Vagina (tissue), 2 donors: ENCODE results near the gene FADS1. TPM values are rescaled to one million over a fixed set of nuclear protein-coding genes. Genes with fewer than 3 reads are reported as not detected.

Experiments
- DNase-seq, 2 donors: peaks; one replicate each; pipeline ENCODE4 v3.0.0-alpha.2; 2017; ENCODE audit errors: extremely low spot score in 2 of 2
- H3K27ac ChIP-seq: fragments of 200-600 bp; sonication (generic); one replicate; pipeline ENCODE4 v1.5.1; 2019
- H3K27me3 ChIP-seq: fragments of 200-600 bp; sonication (generic); one replicate; pipeline ENCODE4 v1.5.1; 2019
- H3K36me3 ChIP-seq, 2 donors: fragments of 200-600 bp; sonication (generic); one replicate each; pipeline ENCODE4 v1.5.1; 2017 to 2019
- H3K4me1 ChIP-seq: fragments of 200-600 bp; sonication (generic); one replicate; pipeline ENCODE4 v1.5.1; 2019
- H3K4me3 ChIP-seq, 2 donors: fragments of 200-600 bp; sonication (generic); 1 replicate in 1 of 2; 2 replicates in 1 of 2; pipeline ENCODE4 v1.5.1; 2016 to 2019
- H3K9me3 ChIP-seq: fragments of 200-600 bp; sonication (generic); one replicate; pipeline ENCODE4 v1.5.1; 2019
- POLR2A ChIP-seq, 2 donors: fragments of 450-650 bp; IDR thresholded peaks; one replicate each; pipeline ENCODE4 v1.6.1; 2017; ENCODE audit warnings: antibody characterized with exemption in 2 of 2, mild to moderate bottlenecking in 2 of 2, moderate library complexity in 2 of 2
- POLR2AphosphoS5 ChIP-seq, 2 donors: sonication (generic); formaldehyde crosslinking; IDR thresholded peaks; one replicate each; pipeline ENCODE4 v1.9.0; 2017; ENCODE audit warnings: antibody characterized with exemption in 2 of 2, mild to moderate bottlenecking in 2 of 2, low read depth in 1 of 2; ENCODE audit not compliant: insufficient read depth in 1 of 2
- intact Hi-C: fragments of 100-400 bp; cut with DNase I; formaldehyde crosslinking; loops from one replicate; pipeline ENCODE4 v1.15.1; 2023
- total RNA-seq: library from RNA; depleted of rRNA; stranded (reverse); fragments of >200 nt; gene quantifications from one replicate; pipeline ENCODE4 v1.2.3, GENCODE V29; 2016
- TF ChIP-seq, protein P1 (sequence below), 3 experiments: fragments of 450-650 bp in 2 of 3; fragments of 200-600 bp in 1 of 3; sonication (generic) in 1 of 3; IDR thresholded peaks; one replicate each; pipeline ENCODE4 v1.5.1; 2017 to 2019; ENCODE audit warnings: antibody characterized with exemption in 3 of 3, mild to moderate bottlenecking in 2 of 3, moderate library complexity in 2 of 3

The FADS1 gene
- total RNA-seq, 1 donor from 2014 or later, result 9.8 TPM

GRCh38 chr11:61793083-61793828 lies 23.5 kb downstream of the FADS1 start:
- Histone ChIP-seq H3K36me3 (peaks cover 0 to 22% of the 10 kb centered on the region in 2 donors), H3K27ac (peak overlapping the region; percentile 96), H3K27me3 (no peaks in the 10 kb centered on the region), H3K4me3 (peak overlapping the region; percentile 79 to 84), H3K9me3 (no peaks in the 10 kb centered on the region), H3K4me1 (peaks cover 40% of the 10 kb centered on the region)
- no peak for DNase-seq
- TF ChIP-seq POLR2A (IDR thresholded peaks at IDR 0.05) (no peak), POLR2AphosphoS5 (IDR thresholded peaks at IDR 0.05; ENCODE audit: insufficient read depth in 1 of 2, low read depth in 1 of 2) (no peak)
- TF ChIP-seq, protein P1, sequence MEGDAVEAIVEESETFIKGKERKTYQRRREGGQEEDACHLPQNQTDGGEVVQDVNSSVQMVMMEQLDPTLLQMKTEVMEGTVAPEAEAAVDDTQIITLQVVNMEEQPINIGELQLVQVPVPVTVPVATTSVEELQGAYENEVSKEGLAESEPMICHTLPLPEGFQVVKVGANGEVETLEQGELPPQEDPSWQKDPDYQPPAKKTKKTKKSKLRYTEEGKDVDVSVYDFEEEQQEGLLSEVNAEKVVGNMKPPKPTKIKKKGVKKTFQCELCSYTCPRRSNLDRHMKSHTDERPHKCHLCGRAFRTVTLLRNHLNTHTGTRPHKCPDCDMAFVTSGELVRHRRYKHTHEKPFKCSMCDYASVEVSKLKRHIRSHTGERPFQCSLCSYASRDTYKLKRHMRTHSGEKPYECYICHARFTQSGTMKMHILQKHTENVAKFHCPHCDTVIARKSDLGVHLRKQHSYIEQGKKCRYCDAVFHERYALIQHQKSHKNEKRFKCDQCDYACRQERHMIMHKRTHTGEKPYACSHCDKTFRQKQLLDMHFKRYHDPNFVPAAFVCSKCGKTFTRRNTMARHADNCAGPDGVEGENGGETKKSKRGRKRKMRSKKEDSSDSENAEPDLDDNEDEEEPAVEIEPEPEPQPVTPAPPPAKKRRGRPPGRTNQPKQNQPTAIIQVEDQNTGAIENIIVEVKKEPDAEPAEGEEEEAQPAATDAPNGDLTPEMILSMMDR (IDR thresholded peaks at IDR 0.05), result no peak
- intact Hi-C loops, result loop anchor here (10.0 kb wide), 2 partner anchors 102 to 312 kb away; partner anchors contain the start of gene FADS3

DNA sequence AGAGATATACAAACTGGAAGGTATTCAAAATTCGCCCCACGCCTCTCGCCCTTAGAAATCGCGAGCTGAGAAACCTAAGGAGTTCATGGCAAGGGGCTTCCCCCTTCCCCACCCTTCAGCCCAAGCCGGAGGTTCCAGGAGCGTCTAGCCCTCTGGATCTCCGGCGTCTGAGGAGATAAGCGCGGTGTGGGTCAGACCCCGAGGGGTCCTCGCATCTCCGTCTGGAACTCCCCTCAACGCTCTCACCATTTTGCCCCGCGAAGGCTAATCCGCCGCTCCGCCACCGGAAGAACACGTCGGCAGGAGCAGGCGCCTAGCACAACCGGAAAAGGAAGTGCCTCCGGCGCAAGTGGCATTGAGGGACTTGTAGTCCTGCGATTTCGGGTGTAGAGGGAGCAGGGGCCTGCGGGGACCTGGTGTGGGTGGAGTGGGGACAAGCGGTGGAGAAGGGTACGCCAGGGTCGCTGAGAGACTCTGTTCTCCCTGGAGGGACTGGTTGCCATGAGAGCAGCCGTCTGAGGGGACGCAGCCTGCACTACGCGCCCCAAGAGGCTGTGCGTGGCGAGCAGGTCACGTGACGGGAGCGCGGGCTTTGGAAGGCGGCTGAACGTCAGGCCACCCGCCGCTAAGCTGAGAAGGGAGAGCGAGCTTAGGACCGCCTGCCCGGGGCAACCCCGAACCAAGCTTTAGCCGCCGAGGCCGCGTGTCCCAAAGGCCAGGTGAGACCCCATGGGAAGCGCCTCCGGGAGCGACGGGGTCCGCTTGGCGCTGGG lies 24.3 kb downstream of the FADS1 start, which contains the start of the genes FEN1 and TMEM258:
Gene FEN1, plus strand, starts transcription at position 602 of the 773 bp plus-strand sequence. CDS start 2,451 bp downstream, outside the sequence.
Gene TMEM258, minus strand, starts transcription at position 290 of the 773 bp plus-strand sequence. Its CDS starts 41 bp downstream, at position 249.
- Histone ChIP-seq H3K9me3 (no peaks in the 10 kb centered on the region), H3K27me3 (no peaks in the 10 kb centered on the region), H3K36me3 (peaks cover 0 to 29% of the 10 kb centered on the region in 2 donors), H3K4me3 (peak within 1 kb of the TSS; percentile 79 to 84), H3K4me1 (peaks cover 37% of the 10 kb centered on the region), H3K27ac (peak within 1 kb of the TSS; percentile 96)
- intact Hi-C loops, result loop anchor here (10.0 kb wide), 2 partner anchors 102 to 312 kb away; partner anchors contain the start of gene FADS3
- TF ChIP-seq POLR2AphosphoS5 (IDR thresholded peaks at IDR 0.05; ENCODE audit: insufficient read depth in 1 of 2, low read depth in 1 of 2) (peak; percentile 94 to 95), POLR2A (IDR thresholded peaks at IDR 0.05) (peak in 1 of 2 donors; percentile 52)
- TF ChIP-seq, protein P1 (IDR thresholded peaks at IDR 0.05), result no peak
- DNase-seq, result peak in 1 of 2 donors; percentile 96

DNA sequence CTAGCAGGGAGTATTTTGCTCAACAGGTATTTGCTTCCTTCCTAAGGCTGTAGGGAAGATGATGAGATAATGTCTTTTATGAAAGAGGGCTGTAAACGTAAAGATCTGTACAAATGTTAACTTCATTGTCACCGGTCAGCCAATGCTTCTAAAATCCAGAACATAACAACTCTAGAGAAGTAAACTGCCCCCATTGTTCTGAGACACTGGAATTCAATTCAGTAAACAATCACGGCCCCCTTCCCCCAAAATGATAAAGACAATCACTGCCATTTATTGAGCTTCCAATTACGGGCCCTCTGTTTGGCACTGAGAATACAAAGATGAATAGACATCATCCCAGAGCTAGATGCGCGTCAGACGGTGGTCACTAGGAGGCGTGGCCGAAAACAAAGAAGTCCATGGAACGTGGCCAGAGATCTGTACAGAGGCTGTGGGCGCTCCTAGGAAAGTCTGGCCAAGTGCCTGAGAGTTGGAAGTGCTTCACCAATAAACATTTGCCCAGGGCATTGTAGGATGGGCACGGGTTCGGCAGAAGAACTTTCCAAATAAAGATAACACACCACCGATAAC lies 25.0 kb downstream of the FADS1 start:
- no peak for TF ChIP-seq POLR2AphosphoS5 (IDR thresholded peaks at IDR 0.05; ENCODE audit: insufficient read depth in 1 of 2, low read depth in 1 of 2)
- no peak for TF ChIP-seq POLR2A (IDR thresholded peaks at IDR 0.05)
- TF ChIP-seq, protein P1 (IDR thresholded peaks at IDR 0.05), result no peak
- H3K36me3 ChIP-seq, result peaks cover 0 to 36% of the 10 kb centered on the region in 2 donors
- peak overlapping the region; percentile 79 to 84 for H3K4me3 ChIP-seq
- H3K4me1 ChIP-seq, result peaks cover 35% of the 10 kb centered on the region
- no peak for DNase-seq
- H3K27ac ChIP-seq, result peak overlapping the region; percentile 96
- intact Hi-C loops, result loop anchor here (10.0 kb wide), 2 partner anchors 103 to 313 kb away; partner anchors contain the start of gene FADS3
- no peaks in the 10 kb centered on the region for H3K9me3 ChIP-seq
- no peaks in the 10 kb centered on the region for H3K27me3 ChIP-seq

- no peak for DNase-seq
- intact Hi-C loops, result loop anchor here (5.0 kb wide), 1 partner anchor 159 kb away; no protein-coding TSS in a partner anchor
- TF ChIP-seq POLR2A (IDR thresholded peaks at IDR 0.05), result no peak
- no peak for TF ChIP-seq POLR2AphosphoS5 (IDR thresholded peaks at IDR 0.05; ENCODE audit: insufficient read depth in 1 of 2, low read depth in 1 of 2)
- TF ChIP-seq, protein P1 (IDR thresholded peaks at IDR 0.05), result no peak
- Histone ChIP-seq H3K4me3 (no peak overlapping the region), H3K27ac (no peak overlapping the region), H3K4me1 (peaks cover 26% of the 10 kb centered on the region), H3K36me3 (peaks cover 0 to 53% of the 10 kb centered on the region in 2 donors), H3K9me3 (no peaks in the 10 kb centered on the region), H3K27me3 (no peaks in the 10 kb centered on the region)
Measured at GRCh38 chr11:61787928-61788491, 28.8 kb downstream of the FADS1 start.
